CD4-positive, alpha-beta T cell treated with Interferon gamma for 1 hour (primary cell): ENCODE measurements around the gene FXR2.

ENCODE experiments used
- DNase-seq: peaks from one replicate; pipeline ENCODE4 v3.0.0-alpha.2; 2020

The FXR2 gene

DNA sequence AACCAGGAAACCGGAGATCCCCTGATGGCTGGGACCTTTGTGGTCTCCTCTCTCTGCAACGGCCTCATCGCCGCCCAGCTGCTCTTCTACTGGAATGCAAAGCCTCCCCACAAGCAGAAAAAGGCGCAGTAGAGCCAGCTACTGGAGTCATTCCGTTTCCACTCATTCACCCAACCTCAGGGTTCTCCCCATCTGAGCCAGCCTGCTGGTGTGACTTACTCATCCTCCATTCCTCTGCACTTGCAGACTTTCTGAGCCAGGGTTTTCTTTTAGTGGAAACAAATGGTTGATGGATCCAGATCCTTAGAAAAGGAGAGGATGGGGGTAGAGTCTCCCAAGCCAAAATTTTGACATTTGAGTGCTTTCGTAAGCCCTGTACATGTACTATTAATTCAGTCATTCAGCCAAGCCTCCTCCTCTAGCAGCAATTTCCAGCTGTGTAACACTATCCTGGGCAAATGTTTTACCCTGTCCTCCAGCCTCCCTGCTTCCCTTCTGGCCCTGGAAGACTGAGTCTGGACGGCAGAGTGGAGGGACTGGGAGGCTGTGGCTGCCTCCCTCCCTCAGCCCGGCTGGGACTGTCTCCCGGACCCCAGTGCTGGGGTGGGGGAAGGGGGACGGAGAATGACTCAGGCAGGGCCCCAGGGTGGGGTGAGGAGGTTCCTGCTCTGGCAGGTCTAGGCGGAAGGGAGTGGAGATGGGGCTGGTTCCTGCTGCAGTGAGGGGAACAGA, 27.1 kb downstream of the FXR2 start:
- DNase-seq: no peak

DNA sequence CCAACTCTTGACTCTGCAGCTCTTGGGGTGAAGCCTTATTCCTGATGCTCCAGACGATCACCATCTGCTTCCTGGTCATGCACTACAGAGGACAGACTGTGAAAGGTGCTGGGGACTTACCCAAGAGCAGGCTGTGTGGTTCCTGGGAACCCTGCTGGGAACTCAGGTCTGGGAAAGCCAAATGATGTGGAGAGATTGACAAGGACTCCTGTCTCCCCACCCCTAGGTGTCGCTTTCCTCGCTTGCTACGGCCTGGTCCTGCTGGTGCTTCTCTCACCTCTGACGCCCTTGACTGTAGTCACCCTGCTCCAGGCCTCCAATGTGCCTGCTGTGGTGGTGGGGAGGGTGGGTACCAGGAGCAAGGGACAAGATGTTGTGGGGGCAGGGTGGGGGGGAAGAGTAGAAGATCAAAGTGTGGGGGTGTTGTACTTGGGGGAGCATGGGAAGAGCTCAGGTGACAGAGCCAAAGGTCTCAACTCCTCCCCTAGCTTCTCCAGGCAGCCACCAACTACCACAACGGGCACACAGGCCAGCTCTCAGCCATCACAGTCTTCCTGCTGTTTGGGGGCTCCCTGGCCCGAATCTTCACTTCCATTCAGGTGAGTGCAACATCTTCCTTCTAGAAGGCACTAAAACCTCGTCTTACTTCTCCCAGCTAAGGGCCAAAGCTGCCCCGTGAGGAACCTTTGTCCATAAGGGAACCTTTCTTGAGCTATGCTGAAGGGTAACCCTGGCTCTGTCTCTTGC, 27.9 kb downstream of the FXR2 start:
- DNase-seq: no peak

DNA sequence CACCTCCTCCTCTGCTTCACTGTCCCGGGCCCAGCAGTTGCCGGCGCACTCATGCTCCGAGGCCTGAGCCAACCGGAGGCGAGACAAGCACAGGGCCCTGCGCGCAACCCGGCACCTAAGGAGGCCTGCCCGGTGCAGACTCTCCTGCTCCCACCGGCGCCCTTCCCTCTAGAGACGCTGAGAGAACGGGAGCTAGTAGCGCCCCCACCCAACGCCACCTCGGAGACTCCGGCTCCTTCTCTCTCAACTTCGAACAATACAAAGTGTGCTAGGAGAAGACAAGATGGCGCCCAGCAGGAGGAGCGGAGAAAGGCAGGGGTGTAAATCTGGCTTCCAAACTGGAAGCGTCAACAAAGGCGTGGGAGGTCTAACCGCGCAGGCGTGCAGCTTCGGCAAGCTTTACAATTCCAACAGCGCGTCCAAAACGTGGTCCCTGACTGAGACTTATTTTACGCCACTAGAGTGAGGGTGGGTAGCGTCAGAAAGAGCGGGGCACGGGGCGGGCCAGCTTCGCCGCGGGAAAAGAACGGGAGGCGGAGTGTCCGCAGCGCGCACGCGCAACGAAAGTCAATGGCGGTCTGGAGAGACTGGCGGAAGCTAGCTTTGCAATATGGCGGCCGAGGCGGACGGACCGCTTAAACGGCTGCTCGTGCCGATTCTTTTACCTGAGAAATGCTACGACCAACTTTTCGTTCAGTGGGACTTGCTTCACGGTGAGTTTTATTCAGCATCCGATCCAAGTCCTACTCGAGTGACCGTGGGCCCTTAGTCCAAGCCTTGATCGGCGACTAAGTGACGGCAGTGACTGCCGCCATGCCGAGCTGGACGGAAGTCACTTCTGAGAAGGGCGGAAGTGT, 31.2 kb downstream of the FXR2 start, which contains the start of gene MPDU1:
TSS of gene MPDU1 (plus strand) at position 600 of the 857 bp plus-strand sequence. CDS start at position 611, 11 bp downstream.
- DNase-seq: peak; percentile 96

DNA sequence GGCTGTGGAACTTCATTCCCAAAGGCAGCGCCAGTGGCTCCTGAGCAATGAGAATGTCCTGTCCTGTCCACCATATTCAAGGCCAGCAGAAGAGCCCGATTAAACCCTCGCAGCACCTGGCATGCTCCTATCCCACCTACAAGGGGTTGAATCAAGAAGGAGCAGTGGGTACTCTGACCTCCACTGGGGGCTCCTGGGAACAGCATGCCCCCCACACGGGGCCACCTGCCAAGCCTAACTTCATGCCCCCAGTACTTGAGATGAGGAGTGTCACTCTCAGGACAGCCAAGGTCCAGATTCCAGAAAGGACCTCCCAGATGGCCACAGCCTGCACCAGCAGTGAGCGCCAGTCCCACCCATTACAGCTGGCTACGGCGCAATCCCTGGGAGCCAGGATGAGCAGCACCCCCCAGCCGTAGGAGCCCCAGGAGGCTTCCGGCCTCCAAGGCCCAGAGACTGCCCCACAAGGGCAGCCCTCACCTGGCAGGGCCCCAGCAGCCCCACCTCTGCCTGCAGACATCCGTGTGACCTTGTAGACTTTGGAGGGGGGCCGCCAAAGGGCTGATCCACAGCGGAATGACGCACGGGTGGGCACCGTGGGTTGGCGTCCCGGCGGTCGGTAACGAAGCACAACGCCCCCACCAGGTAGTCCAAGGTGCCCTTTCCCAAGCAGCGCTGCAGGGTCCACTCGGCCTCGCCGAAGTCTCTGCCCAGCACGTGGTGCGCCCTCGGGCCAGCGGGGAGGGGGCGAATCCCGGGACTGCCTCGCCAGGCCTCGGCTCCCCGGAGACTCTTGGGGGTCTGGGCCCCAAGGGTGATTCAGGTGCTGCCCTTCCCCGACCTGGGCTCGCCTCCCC, 32.1 kb downstream of the FXR2 start:
- DNase-seq: no peak

DNA sequence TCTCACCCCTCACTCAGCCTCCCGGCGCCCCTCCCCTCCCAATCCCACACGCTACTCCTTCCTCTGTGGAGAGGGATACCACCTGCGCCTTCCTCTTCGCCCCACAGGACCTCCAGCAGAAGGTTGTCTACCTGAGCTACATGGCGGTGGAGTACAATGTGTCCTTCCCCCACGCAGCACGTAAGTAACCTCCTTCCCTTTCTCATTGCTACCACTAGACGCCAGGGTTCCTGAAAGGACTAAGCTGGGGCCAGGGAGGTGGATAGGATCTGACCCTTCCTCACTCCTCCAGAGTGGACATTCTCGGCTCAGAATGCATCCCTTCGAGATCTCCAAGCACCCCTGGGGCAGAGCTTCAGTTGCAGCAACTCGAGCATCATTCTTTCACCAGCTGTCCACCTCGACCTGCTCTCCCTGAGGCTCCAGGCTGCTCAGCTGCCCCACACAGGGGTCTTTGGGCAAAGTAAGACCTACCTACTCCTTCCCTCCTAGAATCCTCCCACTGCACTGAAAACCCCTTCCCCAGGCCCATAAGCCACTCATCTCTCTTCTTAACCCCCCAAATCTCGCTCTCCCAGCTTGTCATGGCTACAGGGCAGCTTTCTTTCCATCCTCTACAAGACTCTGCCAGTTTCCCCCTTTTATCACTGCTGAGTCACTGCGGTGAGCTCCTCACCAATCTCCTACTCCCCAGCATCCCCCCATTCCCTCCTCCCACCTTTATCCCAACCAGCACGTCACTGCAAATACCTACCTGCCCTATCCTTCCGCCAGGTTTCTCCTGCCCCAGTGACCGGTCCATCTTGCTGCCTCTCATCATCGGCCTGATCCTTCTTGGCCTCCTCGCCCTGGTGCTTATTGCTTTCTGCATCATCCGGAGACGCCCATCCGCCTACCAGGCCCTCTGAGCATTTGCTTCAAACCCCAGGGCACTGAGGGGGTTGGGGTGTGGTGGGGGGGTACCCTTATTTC, 33.8 kb downstream of the FXR2 start:
- DNase-seq: no peak

DNA sequence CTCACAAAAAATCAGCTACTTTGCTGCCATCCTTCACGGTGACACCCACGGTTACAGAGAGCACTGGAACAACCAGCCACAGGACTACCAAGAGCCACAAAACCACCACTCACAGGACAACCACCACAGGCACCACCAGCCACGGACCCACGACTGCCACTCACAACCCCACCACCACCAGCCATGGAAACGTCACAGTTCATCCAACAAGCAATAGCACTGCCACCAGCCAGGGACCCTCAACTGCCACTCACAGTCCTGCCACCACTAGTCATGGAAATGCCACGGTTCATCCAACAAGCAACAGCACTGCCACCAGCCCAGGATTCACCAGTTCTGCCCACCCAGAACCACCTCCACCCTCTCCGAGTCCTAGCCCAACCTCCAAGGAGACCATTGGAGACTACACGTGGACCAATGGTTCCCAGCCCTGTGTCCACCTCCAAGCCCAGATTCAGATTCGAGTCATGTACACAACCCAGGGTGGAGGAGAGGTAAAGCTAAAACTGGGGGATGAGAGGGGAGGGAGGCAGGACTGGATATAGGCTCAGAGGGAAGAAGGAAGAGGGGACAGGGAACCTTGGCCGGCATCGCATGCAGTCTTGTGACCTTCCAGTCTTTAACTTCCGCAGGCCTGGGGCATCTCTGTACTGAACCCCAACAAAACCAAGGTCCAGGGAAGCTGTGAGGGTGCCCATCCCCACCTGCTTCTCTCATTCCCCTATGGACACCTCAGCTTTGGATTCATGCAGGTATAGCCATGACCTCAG, 34.7 kb downstream of the FXR2 start:
- DNase-seq: peak; percentile 41

DNA sequence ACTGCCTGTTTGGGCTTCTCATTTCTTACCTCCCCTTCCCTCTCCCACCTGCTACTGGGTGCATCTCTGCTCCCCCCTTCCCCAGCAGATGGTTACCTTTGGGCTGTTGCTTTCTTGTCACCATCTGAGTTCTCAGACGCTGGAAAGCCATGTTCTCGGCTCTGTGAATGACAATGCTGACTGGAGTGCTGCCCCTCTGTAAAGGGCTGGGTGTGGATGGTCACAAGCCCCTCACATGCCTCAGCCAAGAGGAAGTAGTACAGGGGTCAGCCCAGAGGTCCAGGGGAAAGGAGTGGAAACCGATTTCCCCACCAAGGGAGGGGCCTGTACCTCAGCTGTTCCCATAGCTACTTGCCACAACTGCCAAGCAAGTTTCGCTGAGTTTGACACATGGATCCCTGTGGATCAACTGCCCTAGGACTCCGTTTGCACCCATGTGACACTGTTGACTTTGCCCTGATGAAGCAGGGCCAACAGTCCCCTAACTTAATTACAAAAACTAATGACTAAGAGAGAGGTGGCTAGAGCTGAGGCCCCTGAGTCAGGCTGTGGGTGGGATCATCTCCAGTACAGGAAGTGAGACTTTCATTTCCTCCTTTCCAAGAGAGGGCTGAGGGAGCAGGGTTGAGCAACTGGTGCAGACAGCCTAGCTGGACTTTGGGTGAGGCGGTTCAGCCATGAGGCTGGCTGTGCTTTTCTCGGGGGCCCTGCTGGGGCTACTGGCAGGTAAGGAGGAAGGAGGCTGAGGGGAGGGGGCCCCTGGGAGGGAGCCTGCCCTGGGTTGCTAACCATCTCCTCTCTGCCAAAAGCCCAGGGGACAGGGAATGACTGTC, 35.5 kb downstream of the FXR2 start, which contains the start of gene CD68:
TSS of gene CD68 (plus strand) at position 638 of the 833 bp plus-strand sequence. CDS start at position 678, 40 bp downstream.
- peak; percentile 83 for DNase-seq

DNA sequence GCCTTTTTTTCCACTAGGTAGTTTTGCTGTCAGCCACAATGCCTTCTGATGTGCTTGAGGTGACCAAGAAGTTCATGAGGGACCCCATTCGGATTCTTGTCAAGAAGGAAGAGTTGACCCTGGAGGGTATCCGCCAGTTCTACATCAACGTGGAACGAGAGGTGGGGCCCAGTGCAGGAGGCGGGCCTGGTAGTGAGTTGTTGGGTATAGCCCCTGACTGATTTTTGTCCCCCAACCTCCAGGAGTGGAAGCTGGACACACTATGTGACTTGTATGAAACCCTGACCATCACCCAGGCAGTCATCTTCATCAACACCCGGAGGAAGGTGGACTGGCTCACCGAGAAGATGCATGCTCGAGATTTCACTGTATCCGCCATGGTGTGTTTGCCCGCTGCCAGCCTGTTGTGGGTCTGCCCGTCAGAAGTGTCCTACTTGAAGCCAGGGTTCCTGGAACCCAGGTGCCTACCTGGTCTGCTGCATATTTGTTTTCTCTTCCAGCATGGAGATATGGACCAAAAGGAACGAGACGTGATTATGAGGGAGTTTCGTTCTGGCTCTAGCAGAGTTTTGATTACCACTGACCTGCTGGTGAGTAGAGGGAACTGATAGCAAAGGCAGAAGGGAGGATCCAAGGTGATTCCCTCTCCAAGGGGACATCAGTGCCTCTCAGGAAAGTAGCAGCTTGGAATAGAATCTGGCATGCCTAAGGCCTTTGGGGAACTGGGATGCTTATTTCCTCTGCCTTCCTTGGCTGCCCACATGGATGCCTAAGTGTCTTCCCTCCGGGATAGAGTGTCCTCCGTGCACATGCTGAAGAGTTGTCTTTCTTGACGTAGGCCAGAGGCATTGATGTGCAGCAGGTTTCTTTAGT, 37.1 kb downstream of the FXR2 start:
- DNase-seq: no peak

DNA sequence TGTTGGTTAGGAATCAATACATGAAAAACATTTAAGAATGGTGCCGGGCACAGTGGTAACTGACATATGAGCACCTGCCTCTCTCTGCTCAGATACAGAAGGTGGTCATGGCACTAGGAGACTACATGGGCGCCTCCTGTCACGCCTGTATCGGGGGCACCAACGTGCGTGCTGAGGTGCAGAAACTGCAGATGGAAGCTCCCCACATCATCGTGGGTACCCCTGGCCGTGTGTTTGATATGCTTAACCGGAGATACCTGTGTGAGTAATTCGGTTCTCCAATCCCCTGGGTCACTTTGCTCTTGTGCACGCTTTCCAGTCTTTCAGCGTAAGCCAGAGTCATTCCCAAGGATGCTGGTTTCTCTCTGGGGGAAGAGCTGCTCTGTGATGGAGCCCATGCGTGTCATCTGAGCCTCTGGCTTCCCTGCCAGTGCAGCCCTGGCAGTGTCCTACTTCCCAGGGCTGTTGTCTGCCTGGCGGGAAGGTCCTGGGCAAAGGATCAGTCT, 38.2 kb downstream of the FXR2 start:
- DNase-seq: no peak

DNA sequence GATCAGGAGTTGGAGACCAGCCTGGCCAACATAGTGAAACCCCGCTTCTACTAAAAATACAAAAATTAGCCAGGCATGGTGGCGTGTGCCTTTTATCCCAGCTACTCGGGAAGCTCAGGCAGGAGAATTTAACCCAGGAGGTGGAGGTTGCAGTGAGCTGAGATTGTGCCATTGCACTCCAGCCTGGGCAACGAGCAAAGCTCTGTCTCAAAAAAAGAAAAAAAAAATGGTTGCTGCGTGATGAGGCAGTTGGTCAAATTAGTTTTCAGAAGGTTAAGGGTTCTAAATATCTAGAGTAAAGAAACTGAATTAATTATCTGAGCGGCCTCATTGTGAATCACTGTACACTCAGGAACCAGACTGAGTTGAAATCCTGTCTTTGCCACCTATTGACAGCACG, 38.7 kb downstream of the FXR2 start:
- no peak for DNase-seq

DNA sequence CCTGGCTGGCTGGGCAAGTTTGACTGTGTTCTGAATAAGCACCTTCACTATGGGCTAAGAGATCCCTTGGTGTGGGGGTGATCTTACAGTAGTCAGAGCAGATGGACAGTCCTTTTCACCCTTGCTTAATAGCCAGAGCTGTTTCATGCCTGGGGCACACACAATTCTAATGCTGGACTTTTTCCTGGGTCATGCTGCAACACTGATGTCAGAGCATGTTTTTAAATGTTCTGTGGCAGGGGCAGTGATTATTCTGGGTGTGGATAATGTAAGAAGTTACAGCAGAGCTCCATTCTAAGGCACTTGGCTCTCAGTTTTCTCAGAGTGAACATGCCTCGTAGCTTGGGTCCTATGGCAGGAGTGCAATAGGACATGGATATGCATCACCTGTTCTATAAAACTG, 39.2 kb downstream of the FXR2 start:
- no peak for DNase-seq

DNA sequence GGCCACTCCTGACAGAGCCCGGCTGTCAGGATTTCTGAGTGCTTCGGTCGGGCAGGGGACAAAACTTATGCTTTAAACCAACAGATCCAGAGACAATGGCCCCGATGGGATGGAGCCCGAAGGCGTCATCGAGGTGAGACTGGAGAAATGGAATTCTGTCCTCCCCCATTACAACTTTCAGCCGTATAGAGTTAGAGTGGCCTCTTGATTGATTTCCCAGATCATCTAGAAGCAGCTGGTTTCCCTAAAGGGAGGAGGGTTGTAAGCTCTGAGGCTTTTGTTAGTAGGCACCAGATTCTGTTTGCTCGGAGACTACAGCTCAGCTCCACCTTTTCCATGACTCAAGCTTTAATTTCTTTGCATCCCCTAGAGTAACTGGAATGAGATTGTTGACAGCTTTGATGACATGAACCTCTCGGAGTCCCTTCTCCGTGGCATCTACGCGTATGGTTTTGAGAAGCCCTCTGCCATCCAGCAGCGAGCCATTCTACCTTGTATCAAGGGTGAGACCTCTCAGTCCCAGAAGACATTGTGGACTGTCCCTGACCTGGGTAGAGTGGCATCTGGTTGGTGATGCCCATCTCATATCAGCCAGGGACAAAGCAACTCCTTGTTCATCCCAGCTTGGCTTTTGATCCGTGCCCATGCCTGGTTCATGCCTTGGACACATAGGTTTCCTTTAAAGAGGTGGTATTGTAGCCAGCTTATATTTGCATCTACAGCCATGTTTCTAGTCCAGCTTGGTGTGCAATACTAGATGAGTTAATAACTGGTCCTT, 40.3 kb downstream of the FXR2 start:
- DNase-seq: no peak

DNA sequence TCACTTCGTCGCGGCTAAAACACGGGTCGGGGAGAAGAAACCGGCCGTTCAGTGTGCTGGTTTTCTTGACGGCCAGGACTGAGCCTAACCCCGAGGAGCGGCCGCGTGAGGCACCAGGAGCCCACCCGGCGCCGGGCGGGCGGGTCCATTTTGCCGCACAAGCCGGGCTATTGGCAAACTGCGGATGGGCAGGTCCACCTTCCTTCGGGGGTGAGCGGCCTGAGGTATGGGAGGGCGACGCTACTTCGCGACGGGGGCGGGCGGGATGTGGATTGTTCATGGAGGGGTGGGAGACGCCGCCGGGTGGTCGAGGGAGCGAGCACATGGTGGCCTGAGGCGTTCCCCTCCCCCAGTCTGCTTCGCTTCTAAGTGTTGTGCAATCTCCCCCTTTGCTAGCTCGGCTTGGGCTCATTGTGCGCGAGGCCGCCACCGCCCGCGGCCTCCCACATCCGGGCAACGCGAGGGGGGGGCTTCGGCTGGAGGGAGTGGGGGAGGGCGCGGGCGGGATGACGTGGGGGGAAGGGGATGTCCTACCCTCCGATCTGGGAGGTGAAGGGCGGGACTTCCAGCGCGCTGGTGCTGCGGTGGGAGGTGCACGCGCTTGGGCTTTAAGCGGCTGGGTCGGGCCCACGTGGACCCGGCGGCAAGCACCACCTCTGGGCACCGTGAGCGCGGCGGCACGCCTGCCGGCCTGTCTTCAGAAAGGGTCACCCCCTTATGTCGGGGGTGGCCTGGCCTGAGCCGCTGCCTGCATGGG, 41.2 kb downstream of the FXR2 start:
- DNase-seq: peak; percentile 94

DNA sequence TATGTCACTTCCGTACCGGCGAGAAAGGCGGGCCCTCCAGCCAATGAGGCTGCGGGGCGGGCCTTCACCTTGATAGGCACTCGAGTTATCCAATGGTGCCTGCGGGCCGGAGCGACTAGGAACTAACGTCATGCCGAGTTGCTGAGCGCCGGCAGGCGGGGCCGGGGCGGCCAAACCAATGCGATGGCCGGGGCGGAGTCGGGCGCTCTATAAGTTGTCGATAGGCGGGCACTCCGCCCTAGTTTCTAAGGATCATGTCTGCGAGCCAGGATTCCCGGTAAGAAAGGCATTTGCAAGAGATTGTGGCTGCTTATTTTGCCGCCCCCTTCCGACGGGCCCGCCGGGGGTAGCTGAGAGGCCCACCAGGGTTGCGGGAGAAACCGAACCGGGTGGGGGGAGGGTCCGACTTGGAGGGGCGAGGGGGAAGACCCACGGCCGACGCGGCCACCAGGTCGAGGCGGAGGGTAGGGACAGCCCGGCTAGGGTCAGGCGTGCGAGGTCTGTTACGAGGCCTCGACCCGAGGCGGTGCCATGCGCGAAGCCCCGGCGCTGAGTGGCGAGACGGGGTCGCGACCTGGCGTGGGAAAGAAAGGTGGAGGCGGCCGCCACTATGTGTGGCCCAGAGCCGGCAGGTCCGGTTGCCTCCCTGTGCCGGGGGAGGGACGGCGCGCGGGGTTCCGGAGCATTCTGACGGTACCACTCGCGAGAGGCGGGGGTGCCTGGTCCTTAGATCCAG, 41.9 kb downstream of the FXR2 start:
- peak; percentile 100 for DNase-seq

DNA sequence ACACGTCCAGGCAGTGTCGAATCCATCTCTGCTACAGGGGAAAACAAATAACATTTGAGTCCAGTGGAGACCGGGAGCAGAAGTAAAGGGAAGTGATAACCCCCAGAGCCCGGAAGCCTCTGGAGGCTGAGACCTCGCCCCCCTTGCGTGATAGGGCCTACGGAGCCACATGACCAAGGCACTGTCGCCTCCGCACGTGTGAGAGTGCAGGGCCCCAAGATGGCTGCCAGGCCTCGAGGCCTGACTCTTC, 42.4 kb downstream of the FXR2 start:
- no peak for DNase-seq

DNA sequence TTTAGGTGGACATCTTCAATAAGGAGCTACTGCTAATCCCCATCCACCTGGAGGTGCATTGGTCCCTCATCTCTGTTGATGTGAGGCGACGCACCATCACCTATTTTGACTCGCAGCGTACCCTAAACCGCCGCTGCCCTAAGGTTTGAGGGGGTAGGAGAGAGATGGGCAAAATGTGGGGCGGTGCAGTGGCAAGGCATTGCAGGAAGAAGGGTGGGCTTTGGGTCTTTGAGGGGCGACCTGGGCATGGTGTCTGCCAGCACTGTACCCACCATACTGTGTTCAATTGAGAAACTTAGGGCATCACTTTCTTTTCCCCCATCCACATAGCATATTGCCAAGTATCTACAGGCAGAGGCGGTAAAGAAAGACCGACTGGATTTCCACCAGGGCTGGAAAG, 44.3 kb downstream of the FXR2 start:
- no peak for DNase-seq
